K562 (cell line): Measurements from ENCODE around the gene PSMB11. TPM values are rescaled to one million over a fixed set of nuclear protein-coding genes. Genes with fewer than 3 reads are reported as not detected.

ENCODE experiments used
- CBFA2T2 ChIP-seq: fragments of 450-650 bp; conservative IDR thresholded peaks from 2 replicates; pipeline ENCODE4 v1.6.1; 2017; ENCODE audit warnings: mild to moderate bottlenecking
- CXXC5 ChIP-seq: fragments of 250-450 bp; sonication (Bioruptor Pico); IDR thresholded peaks from 2 replicates; pipeline ENCODE4 v1.8.0; 2022; ENCODE audit warnings: inconsistent platforms, mild to moderate bottlenecking, moderate library complexity
- MGA ChIP-seq: fragments of 450-650 bp; IDR thresholded peaks from 2 replicates; pipeline ENCODE4 v1.6.1; 2016; ENCODE audit warnings: mild to moderate bottlenecking, moderate library complexity
- MLLT1 ChIP-seq, 2 experiments: fragments of 450-650 bp; IDR thresholded peaks; 2 replicates each; pipeline ENCODE4 v1.6.1; 2016
- PHB ChIP-seq: fragments of 250-450 bp; sonication (Bioruptor Pico); IDR thresholded peaks from 2 replicates; pipeline ENCODE4 v1.5.0; 2021
- RNF219 ChIP-seq: fragments of 250-450 bp; sonication (Bioruptor Pico); IDR thresholded peaks from 2 replicates; pipeline ENCODE4 v1.5.0; 2022; ENCODE audit warnings: mild to moderate bottlenecking
- SMAD2 ChIP-seq: fragments of 150-350 bp; IDR thresholded peaks from 2 replicates; pipeline ENCODE4 v1.6.1; 2014; ENCODE audit warnings: low read depth, mild to moderate bottlenecking, low read length
- XRCC5 ChIP-seq: fragments of 200-400 bp; formaldehyde crosslinking; IDR thresholded peaks from 2 replicates; pipeline ENCODE4 v1.6.1; 2017; ENCODE audit warnings: low read depth, mild to moderate bottlenecking, low read length
- ZNF696 ChIP-seq: fragments of 250-450 bp; sonication (Bioruptor Pico); conservative IDR thresholded peaks from 2 replicates; pipeline ENCODE4 v1.4.0; 2020; ENCODE audit warnings: mild to moderate bottlenecking, moderate library complexity
- polyA plus RNA-seq, 8 experiments: library from polyadenylated mRNA; depleted of rRNA in 4 of 8; stranded (reverse) in 5 of 8; unstranded in 3 of 8; fragments of >200 nt; fragmentation: Nextera tagmentation in 2 of 8; fragmentation: Illumina TruSeq in 1 of 8; extraction: Ambion mirVana in 2 of 8; extraction: Trizol in 1 of 8; gene quantifications; 2 replicates each; pipeline versions ENCODE4 v1.2.1 to v1.2.3, GENCODE V29; 2011 to 2014; ENCODE audit warnings: inconsistent platforms in 1 of 8, missing spikeins in 1 of 8
- total RNA-seq, 7 experiments: library from RNA; depleted of rRNA in 6 of 7; stranded (reverse); fragments of >200 nt in 6 of 7; fragmentation: Illumina TruSeq in 2 of 7; extraction: Trizol in 2 of 7; gene quantifications; 2 replicates each; pipeline versions ENCODE4 v1.2.1 to v1.2.3, GENCODE V29; 2011 to 2021; ENCODE audit warnings: low replicate concordance in 1 of 7

Gene PSMB11
- total and polyA plus RNA-seq, 9 of the 15 experiments (the other 6 are each of a cell fraction or from before 2014, with no cell fraction given): not detected

GRCh38 chr14:23056145-23056955, 14.3 kb downstream of the PSMB11 start (continued):
- TF ChIP-seq MGA (peak; percentile 56; the same call in 1 of the 2 replicates), CXXC5 (CRISPR knock-in tag) (peak; percentile 32; the same call in 1 of the 2 replicates), SMAD2 (no peak), ZNF696 (CRISPR knock-in tag) (no peak), RNF219 (CRISPR knock-in tag) (no peak), MLLT1 (IDR thresholded peaks at IDR 0.05) (peak in 1 of 2 experiments; percentile 32; a peak in 1 of 4 replicates), PHB (CRISPR knock-in tag) (no peak), CBFA2T2 (0 out of 2 replicates have a peak, but pooled peaks have one; percentile 5), XRCC5 (peak; percentile 80; the same call in 1 of the 2 replicates)
